Esophagus muscularis mucosa (tissue), 3 donors: ENCODE results near the gene GALP.

Experiments used
- CTCF ChIP-seq, 3 experiments: fragments of 200-600 bp in 2 of 3; fragments of 450-650 bp in 1 of 3; sonication (generic) in 2 of 3; IDR thresholded peaks; one replicate each; pipeline ENCODE4 v1.5.1; 2017 to 2019; ENCODE audit warnings: antibody characterized with exemption in 3 of 3, mild to moderate bottlenecking in 2 of 3, moderate library complexity in 1 of 3
- POLR2A ChIP-seq: fragments of 450-650 bp; IDR thresholded peaks from one replicate; pipeline ENCODE4 v1.6.1; 2017; ENCODE audit warnings: antibody characterized with exemption, moderate library complexity, mild to moderate bottlenecking, low read depth
- POLR2AphosphoS5 ChIP-seq, 2 donors: sonication (generic); formaldehyde crosslinking; IDR thresholded peaks; one replicate each; pipeline ENCODE4 v1.6.1; 2017; ENCODE audit warnings: antibody characterized with exemption in 2 of 2

- TF ChIP-seq CTCF (IDR thresholded peaks at IDR 0.05) = no peak
- no peak for TF ChIP-seq POLR2A
- no peak for TF ChIP-seq POLR2AphosphoS5 (IDR thresholded peaks at IDR 0.05)
Observed at GRCh38 chr19:56177564-56178243, 1.9 kb downstream of the GALP start.
